HCT116 (cell line): ENCODE data around the gene TFCP2. TPM values are rescaled to one million over a fixed set of nuclear protein-coding genes. Genes with fewer than 3 reads are reported as not detected.

Experiments used
- ATAC-seq: fragments of 200-7000 bp; cut with Tn5 transposase; 2 replicates; pipeline ENCODE4 v1.9.1; 2020; ENCODE audit warnings: mild to moderate bottlenecking, moderate library complexity
- BruUV-seq: library from RNA; stranded (reverse); fragments of 400-500 nt; replicated peaks from 2 replicates; lab custom pipeline; 2021; lab: Mats Ljungman, UMichigan
- CTCF ChIA-PET: fragments of 300-600 bp; sonication (Branson Sonifier 250); formaldehyde crosslinking; loops from one replicate; lab custom pipeline; 2021; ENCODE audit warnings: antibody characterized with exemption; lab: Charles Lee
- POLR2A ChIA-PET: fragments of 300-600, 350-600 bp; sonication (Branson Sonifier 250); formaldehyde crosslinking; loops from one replicate; lab custom pipeline; 2021; ENCODE audit warnings: antibody characterized with exemption; lab: Charles Lee
- RAD21 ChIA-PET, 2 experiments: fragments of 300-600 bp; sonication (Branson Sonifier 250); formaldehyde crosslinking; loops; one replicate each; lab custom pipeline; 2023; ENCODE audit warnings: low total read pairs in 2 of 2; ENCODE audit not compliant: uncharacterized antibody in 2 of 2, unreplicated experiment in 2 of 2, low non-redundant PET in 1 of 2; lab: Charles Lee
- DNase-seq: peaks from one replicate; pipeline ENCODE4 v3.0.0-alpha.2; 2010; ENCODE audit warnings: low read depth, low spot score
- H2AFZ ChIP-seq: fragments of 200-600 bp; shearing (Covaris generic), sonication (generic); 2 replicates; pipeline ENCODE4 v1.6.1; 2017; ENCODE audit warnings: low read depth, mixed run types, mixed read lengths, antibody characterized with exemption, low read length; ENCODE audit not compliant: poor library complexity, severe bottlenecking
- H3K27ac ChIP-seq: 2 replicates; pipeline ENCODE4 v1.5.1; 2012; ENCODE audit warnings: low read depth, low read length
- H3K27me3 ChIP-seq: fragments of 200-600 bp; sonication (generic); 2 replicates; pipeline ENCODE4 v1.6.1; 2016; ENCODE audit warnings: mixed run types, low read length, mixed read lengths; ENCODE audit not compliant: insufficient read depth
- H3K36me3 ChIP-seq, 2 experiments: fragments of 200-500 bp in 1 of 2; fragments of 200-600 bp in 1 of 2; sonication (Bioruptor generic) in 1 of 2; sonication (generic) in 1 of 2; 2 replicates each; pipeline versions ENCODE4 v1.5.1 to v1.6.1; 2014 to 2016; ENCODE audit warnings: low read length in 2 of 2, inconsistent platforms in 1 of 2, mixed read lengths in 1 of 2, mixed run types in 1 of 2; ENCODE audit not compliant: insufficient read depth in 2 of 2, control insufficient read depth in 1 of 2
- H3K4me1 ChIP-seq, 2 experiments: fragments of 200-600 bp in 1 of 2; sonication (generic) in 1 of 2; 2 replicates each; pipeline versions ENCODE4 v1.5.1 to v1.6.1; 2012 to 2017; ENCODE audit warnings: low read length in 2 of 2, inconsistent platforms in 1 of 2, mild to moderate bottlenecking in 1 of 2, mixed read lengths in 1 of 2, mixed run types in 1 of 2, moderate library complexity in 1 of 2; ENCODE audit not compliant: insufficient read depth in 2 of 2, control insufficient read depth in 1 of 2
- H3K4me2 ChIP-seq: fragments of 200-600 bp; sonication (generic); 2 replicates; pipeline ENCODE4 v1.6.1; 2017; ENCODE audit warnings: mixed run types, low read length, mixed read lengths
- H3K4me3 ChIP-seq, 2 experiments: fragments of 200-600 bp in 1 of 2; sonication (generic) in 1 of 2; replicated peaks in 1 of 2; 2 replicates each; pipeline ENCODE4 v1.5.1; 2011 to 2016; ENCODE audit warnings: low read length in 2 of 2, control low read depth in 1 of 2, low read depth in 1 of 2, mild to moderate bottlenecking in 1 of 2, mixed read lengths in 1 of 2, mixed run types in 1 of 2
- H3K79me2 ChIP-seq: fragments of 200-600 bp; sonication (generic); 2 replicates; pipeline ENCODE4 v1.6.1; 2017; ENCODE audit warnings: mild to moderate bottlenecking, mixed run types, low read length, moderate library complexity, mixed read lengths; ENCODE audit not compliant: insufficient read depth
- H3K9ac ChIP-seq: fragments of 200-600 bp; sonication (generic); 2 replicates; pipeline ENCODE4 v1.6.1; 2016; ENCODE audit warnings: low read length, mixed read lengths
- H3K9me2 ChIP-seq: fragments of 200-600 bp; sonication (generic), shearing (Covaris generic); 2 replicates; pipeline ENCODE4 v1.6.1; 2017; ENCODE audit warnings: mixed run types, mild to moderate bottlenecking, moderate library complexity; ENCODE audit not compliant: insufficient read depth
- H3K9me3 ChIP-seq, 2 experiments: fragments of 200-500 bp in 1 of 2; fragments of 200-600 bp in 1 of 2; sonication (Bioruptor generic) in 1 of 2; sonication (generic) in 1 of 2; 2 replicates each; pipeline ENCODE4 v1.6.1; 2014 to 2017; ENCODE audit warnings: low read length in 2 of 2, mixed read lengths in 2 of 2, inconsistent platforms in 1 of 2, low read depth in 1 of 2, mild to moderate bottlenecking in 1 of 2, mixed run types in 1 of 2, moderate library complexity in 1 of 2; ENCODE audit not compliant: control insufficient read depth in 1 of 2, insufficient read depth in 1 of 2
- H4K20me1 ChIP-seq: fragments of 200-600 bp; sonication (generic), shearing (Covaris generic); 2 replicates; pipeline ENCODE4 v1.6.1; 2017; ENCODE audit warnings: mixed run types, mild to moderate bottlenecking, moderate library complexity; ENCODE audit not compliant: insufficient read depth
- ATF3 ChIP-seq: IDR thresholded peaks from 2 replicates; pipeline ENCODE4 v1.6.1; 2012
- CBX3 ChIP-seq: IDR thresholded peaks from 2 replicates; pipeline ENCODE4 v1.6.1; 2012; ENCODE audit warnings: low read depth
- EGR1 ChIP-seq: IDR thresholded peaks from 2 replicates; pipeline ENCODE4 v1.6.1; 2012; ENCODE audit warnings: low read depth
- ELF1 ChIP-seq: IDR thresholded peaks from 2 replicates; pipeline ENCODE4 v1.6.1; 2012; ENCODE audit warnings: low read depth, borderline replicate concordance
- EZH2 ChIP-seq: fragments of 200-600 bp; sonication (generic); IDR thresholded peaks from 2 replicates; pipeline ENCODE4 v1.6.1; 2017; ENCODE audit warnings: antibody characterized with exemption, mixed run types
- FOSL1 ChIP-seq: IDR thresholded peaks from 2 replicates; pipeline ENCODE4 v1.6.1; 2012; ENCODE audit warnings: low read depth
- POLR2A ChIP-seq: IDR thresholded peaks from 2 replicates; pipeline ENCODE4 v1.7.0; 2011; ENCODE audit warnings: borderline replicate concordance; ENCODE audit not compliant: insufficient read depth, insufficient read length; ENCODE audit errors: extremely low read depth
- REST ChIP-seq: IDR thresholded peaks from 2 replicates; pipeline ENCODE4 v1.6.1; 2012; ENCODE audit warnings: low read depth
- SIN3A ChIP-seq: IDR thresholded peaks from 2 replicates; pipeline ENCODE4 v1.6.1; 2012; ENCODE audit warnings: low read depth
- TCF7L2 ChIP-seq: IDR thresholded peaks from 2 replicates; pipeline ENCODE4 v1.7.0; 2011; ENCODE audit warnings: borderline replicate concordance, inconsistent platforms; ENCODE audit not compliant: insufficient read depth, insufficient read length; ENCODE audit errors: extremely low read depth
- YY1 ChIP-seq: IDR thresholded peaks from 2 replicates; pipeline ENCODE4 v1.6.1; 2011; ENCODE audit warnings: low read length, low read depth, moderate library complexity, mild to moderate bottlenecking; ENCODE audit not compliant: insufficient replicate concordance; ENCODE audit errors: extremely low read depth
- ZFX ChIP-seq: fragments of 450-650 bp; IDR thresholded peaks from 2 replicates; pipeline ENCODE4 v1.6.1; 2017
- intact Hi-C: fragments of 100-400 bp; cut with micrococcal nuclease; formaldehyde crosslinking; loops from 2 replicates; pipeline ENCODE4 v1.10.0; 2022
- total RNA-seq: library from RNA; stranded (reverse); gene quantifications from one replicate; pipeline ENCODE4 v1.2.1, GENCODE V29; 2021; ENCODE audit not compliant: unreplicated experiment

Gene TFCP2
- total RNA-seq, 1 experiment from 2014 or later: 31.6 TPM

- no peak for TF ChIP-seq YY1
- no peak for TF ChIP-seq SIN3A
- no peak for TF ChIP-seq EGR1
- no peak for TF ChIP-seq ELF1
- TF ChIP-seq POLR2A: no peak
- no peak for TF ChIP-seq TCF7L2
- no peak for TF ChIP-seq ZFX
- TF ChIP-seq REST: no peak
- TF ChIP-seq FOSL1: no peak
- TF ChIP-seq CBX3: no peak
- TF ChIP-seq EZH2: no peak
- TF ChIP-seq ATF3: no peak
- H3K9ac ChIP-seq: no peak overlapping the region
- RAD21 ChIA-PET: no interaction called here
- H3K4me1 ChIP-seq: peaks cover 4 to 20% of the 10 kb centered on the region in 2 experiments; a peak in 3 of 4 replicates
- H3K4me3 ChIP-seq: no peak overlapping the region
- H3K9me3 ChIP-seq: no peaks in the 10 kb centered on the region
- BruUV-seq: no TSS peak
- POLR2A ChIA-PET: interaction anchor here (0.9 kb wide), 2 partner anchors 42 to 64 kb away, joined by 3 to 5 read pairs; partner anchors contain the start of gene DAZAP2
- intact Hi-C loops: no loop called here
- no peak for ATAC-seq
- no peak overlapping the region for H3K4me2 ChIP-seq
- no peaks in the 10 kb centered on the region for H4K20me1 ChIP-seq
- H3K79me2 ChIP-seq: peaks cover 31% of the 10 kb centered on the region
- H3K27me3 ChIP-seq: no peaks in the 10 kb centered on the region
- no peaks in the 10 kb centered on the region for H3K9me2 ChIP-seq
- H2AFZ ChIP-seq: peak overlapping the region; percentile 7
- H3K27ac ChIP-seq: no peak overlapping the region
- CTCF ChIA-PET: no interaction called here
- DNase-seq: no peak
- no peaks in the 10 kb centered on the region for H3K36me3 ChIP-seq
Measured at GRCh38 chr12:51174501-51174900, 1.6 kb upstream of the TFCP2 start.
